Fibroblast of the aortic adventitia (primary cell): Measurements from ENCODE around the gene NTSR1. TPM values are rescaled to one million over a fixed set of nuclear protein-coding genes. Genes with fewer than 3 reads are reported as not detected.

Experiments used
- DNase-seq: peaks from one replicate; pipeline ENCODE4 v3.0.0-alpha.2; 2010; ENCODE audit warnings: low read depth
- H3K4me3 ChIP-seq: 2 replicates; pipeline ENCODE4 v1.5.1; 2011; ENCODE audit warnings: low read depth, mild to moderate bottlenecking, control low read depth, low read length, moderate library complexity
- CTCF ChIP-seq: IDR thresholded peaks from 2 replicates; pipeline ENCODE4 v1.5.1; 2011; ENCODE audit warnings: mild to moderate bottlenecking, low read length, control low read depth, inconsistent platforms; ENCODE audit not compliant: insufficient read depth
- total RNA-seq: library from RNA; depleted of rRNA; stranded (reverse); fragments of >200 nt; gene quantifications from 2 replicates; pipeline ENCODE4 v1.2.3, GENCODE V29; 2012; ENCODE audit warnings: low replicate concordance

NTSR1 gene
- total RNA-seq, 1 donor, result 8.0 TPM

GRCh38 chr20:62716198-62716940 is 7.7 kb downstream of the NTSR1 start:
- no peak for TF ChIP-seq CTCF
- peak; percentile 58 for DNase-seq
- no peak overlapping the region for H3K4me3 ChIP-seq

- TF ChIP-seq CTCF, result no peak
- DNase-seq, result no peak
Observed at GRCh38 chr20:62716941-62717310, 8.3 kb downstream of the NTSR1 start.

GRCh38 chr20:62717933-62718332 is 9.3 kb downstream of the NTSR1 start:
- H3K4me3 ChIP-seq, result no peak overlapping the region
- DNase-seq, result no peak
- TF ChIP-seq CTCF, result no peak

More at GRCh38 chr20:62716941-62717310, 8.3 kb downstream of the NTSR1 start:
- H3K4me3 ChIP-seq, result no peak overlapping the region

- DNase-seq, result no peak
- TF ChIP-seq CTCF, result no peak
- no peak overlapping the region for H3K4me3 ChIP-seq
Observed at GRCh38 chr20:62718546-62718945, 9.9 kb downstream of the NTSR1 start.

- no peak for TF ChIP-seq CTCF
- no peak overlapping the region for H3K4me3 ChIP-seq
- peak; percentile 25 for DNase-seq
Observed at GRCh38 chr20:62719250-62719935, 10.8 kb downstream of the NTSR1 start.

GRCh38 chr20:62721511-62722370 is 13.1 kb downstream of the NTSR1 start:
- DNase-seq, result no peak
- TF ChIP-seq CTCF, result no peak
- no peak overlapping the region for H3K4me3 ChIP-seq
